ENCODE measurements around the gene TPTE.
"Not testable (repeated sequence)": the region's sequence is repeated elsewhere in the genome, so short reads cannot be mapped to it uniquely, and the experiment has no call there.

TPTE gene

DNA sequence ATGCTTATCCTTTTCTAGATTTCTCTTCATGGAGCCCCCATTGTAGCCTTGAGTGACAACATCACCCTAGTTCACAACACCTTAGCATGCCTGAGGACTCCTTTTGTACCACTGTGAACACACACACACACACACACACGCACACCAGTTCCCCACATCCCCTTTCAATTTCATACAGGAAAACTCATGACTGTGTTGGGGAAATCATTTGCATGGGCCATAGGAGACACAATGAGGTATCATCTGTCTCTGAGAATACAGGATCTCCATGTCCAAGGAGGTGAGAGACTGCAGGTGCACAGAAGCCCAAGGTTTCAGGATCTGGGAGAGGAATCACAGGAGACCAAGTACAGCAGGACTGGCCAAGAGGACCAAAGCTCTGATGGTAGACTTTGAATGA, 119.7 kb downstream of the TPTE start:
- H3K18ac ChIP-seq (ENCODE audit: low read length) = no peak overlapping the region
- H3K9ac ChIP-seq (ENCODE audit: low read depth, low read length, poor library complexity) = no peak overlapping the region
- H4K91ac ChIP-seq (ENCODE audit: low read depth, low read length, poor library complexity) = no peak overlapping the region
- H3K14ac ChIP-seq (ENCODE audit: low read length) = no peak overlapping the region
- H2BK12ac ChIP-seq (ENCODE audit: low read length) = no peak overlapping the region
- no peak overlapping the region for H4K8ac ChIP-seq (ENCODE audit: low read depth, low read length)
- H2BK15ac ChIP-seq (ENCODE audit: low read length) = no peak overlapping the region
- H3K4me1 ChIP-seq (ENCODE audit: control insufficient read depth in 2 of 2, insufficient read depth in 1 of 2, low read depth in 1 of 2, low read length in 2 of 2) = no peaks in the 10 kb centered on the region
- DNase-seq (ENCODE audit: low spot score) = no peak
- no peak overlapping the region for H3K27ac ChIP-seq (replicated peaks; ENCODE audit: low read length)
- no peak overlapping the region for H3K4ac ChIP-seq (ENCODE audit: low read length)
- no peaks in the 10 kb centered on the region for H3K27me3 ChIP-seq (ENCODE audit: control insufficient read depth in 3 of 3, insufficient read depth in 3 of 3, low read depth in 1 of 3, low read length in 3 of 3)
- no peak overlapping the region for H2BK120ac ChIP-seq (ENCODE audit: low read depth, low read length)
- no peaks in the 10 kb centered on the region for H3K79me1 ChIP-seq (ENCODE audit: low read depth, low read length)
- H2BK5ac ChIP-seq (ENCODE audit: low read length) = no peak overlapping the region
- no peak overlapping the region for H3K23ac ChIP-seq (ENCODE audit: low read depth, low read length, poor library complexity)
- H3K36me3 ChIP-seq (replicated peaks in 1 of 2; ENCODE audit: control insufficient read depth in 2 of 2, insufficient read depth in 2 of 2, low read length in 2 of 2) = no peaks in the 10 kb centered on the region
- no peak overlapping the region for H3K4me3 ChIP-seq (ENCODE audit: low read length in 2 of 2)
- WGBS, 2 donors (ENCODE audit: extremely low coverage in 2 of 2, insufficient read length in 2 of 2, insufficient replicate concordance in 1 of 2) = no CpG with 5 or more reads among the region's 1 CpG
- no peak overlapping the region for H2AFZ ChIP-seq (ENCODE audit: low read length)
- no peak overlapping the region for H2AK5ac ChIP-seq (ENCODE audit: low read depth, low read length)
- H3K4me2 ChIP-seq (ENCODE audit: insufficient read depth, low read length, poor library complexity, severe bottlenecking) = no peak overlapping the region
- peaks cover 0 to 16% of the 10 kb centered on the region in 2 donors for H3K9me3 ChIP-seq (replicated peaks in 1 of 2; ENCODE audit: control insufficient read depth in 2 of 2, insufficient read depth in 1 of 2, low read depth in 1 of 2, low read length in 2 of 2)

DNA sequence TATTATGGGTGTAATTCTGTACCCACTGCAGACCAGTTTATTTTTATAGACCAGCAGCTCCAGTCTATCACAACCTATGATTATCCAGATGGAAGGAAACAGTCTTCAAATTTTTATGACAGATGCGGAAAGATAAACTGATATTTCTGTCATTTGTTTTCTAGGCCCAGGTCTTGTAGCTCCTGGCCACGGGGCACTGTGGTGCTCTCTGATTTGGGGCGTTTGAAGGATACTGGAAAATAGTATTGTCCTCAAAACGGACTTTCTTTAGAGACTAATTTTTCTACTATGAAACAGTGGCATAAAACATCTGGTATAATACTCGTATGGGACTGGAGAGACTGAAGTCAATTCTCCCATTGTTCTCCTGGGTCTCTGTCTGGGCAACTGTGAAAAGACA, 124.3 kb downstream of the TPTE start:
- H2AK5ac ChIP-seq (ENCODE audit: low read depth, low read length); H3K79me1 ChIP-seq (ENCODE audit: low read depth, low read length); H2BK12ac ChIP-seq (ENCODE audit: low read length); H3K4ac ChIP-seq (ENCODE audit: low read length); H3K4me2 ChIP-seq (ENCODE audit: insufficient read depth, low read length, poor library complexity, severe bottlenecking); H4K91ac ChIP-seq (ENCODE audit: low read depth, low read length, poor library complexity); H3K9ac ChIP-seq (ENCODE audit: low read depth, low read length, poor library complexity); DNase-seq (ENCODE audit: low spot score); H2AFZ ChIP-seq (ENCODE audit: low read length); H3K18ac ChIP-seq (ENCODE audit: low read length); H2BK5ac ChIP-seq (ENCODE audit: low read length); H3K36me3 ChIP-seq (replicated peaks in 1 of 2; ENCODE audit: control insufficient read depth in 2 of 2, insufficient read depth in 2 of 2, low read length in 2 of 2); H2BK120ac ChIP-seq (ENCODE audit: low read depth, low read length); H4K8ac ChIP-seq (ENCODE audit: low read depth, low read length); H3K4me3 ChIP-seq (ENCODE audit: low read length in 2 of 2); H3K23ac ChIP-seq (ENCODE audit: low read depth, low read length, poor library complexity); H2BK15ac ChIP-seq (ENCODE audit: low read length); H3K27me3 ChIP-seq (ENCODE audit: control insufficient read depth in 3 of 3, insufficient read depth in 3 of 3, low read depth in 1 of 3, low read length in 3 of 3); H3K9me3 ChIP-seq (replicated peaks in 1 of 2; ENCODE audit: control insufficient read depth in 2 of 2, insufficient read depth in 1 of 2, low read depth in 1 of 2, low read length in 2 of 2); H3K14ac ChIP-seq (ENCODE audit: low read length); H3K4me1 ChIP-seq (ENCODE audit: control insufficient read depth in 2 of 2, insufficient read depth in 1 of 2, low read depth in 1 of 2, low read length in 2 of 2); H3K27ac ChIP-seq (replicated peaks; ENCODE audit: low read length): not testable (repeated sequence)
- WGBS, 2 donors (ENCODE audit: extremely low coverage in 2 of 2, insufficient read length in 2 of 2, insufficient replicate concordance in 1 of 2) = no CpG with 5 or more reads among the region's 5 CpGs

DNA sequence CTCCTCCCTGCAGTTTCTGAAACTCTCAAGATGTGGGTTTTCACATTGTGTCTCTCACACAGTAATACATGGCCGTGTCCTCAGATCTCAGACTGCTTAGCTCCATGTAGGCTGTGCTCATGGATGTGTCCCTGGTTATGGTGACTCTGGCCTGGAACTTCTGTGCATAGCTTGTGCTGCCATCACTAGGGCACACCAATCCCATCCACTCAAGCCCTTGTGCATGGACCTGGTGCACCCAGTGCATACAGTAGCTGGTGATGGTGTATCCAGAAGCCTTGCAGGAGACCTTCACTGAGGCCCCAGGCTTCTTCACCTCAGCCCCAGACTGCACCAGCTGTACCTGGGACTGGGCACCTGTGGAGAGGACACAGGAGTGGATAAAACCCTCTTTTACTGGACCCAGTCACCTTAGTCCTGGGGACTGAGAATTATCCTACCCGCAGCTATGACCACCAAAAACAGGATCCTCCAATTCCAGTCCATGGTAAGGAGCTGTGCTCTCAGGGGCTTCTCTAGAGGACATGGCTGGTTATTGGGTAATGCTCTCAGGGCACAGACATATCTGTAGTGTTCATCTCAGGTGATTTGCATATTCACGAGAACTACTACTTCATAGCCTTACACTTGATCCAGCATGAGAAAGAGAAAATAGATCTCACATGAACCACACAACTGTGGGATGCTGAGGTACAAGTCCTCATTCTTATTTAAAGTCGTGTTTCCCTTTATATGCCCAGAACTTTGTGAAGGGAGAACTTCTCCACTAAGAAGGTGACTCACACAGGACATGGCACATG, 128.2 kb downstream of the TPTE start:
- not testable (repeated sequence) for H3K4me1 ChIP-seq (ENCODE audit: control insufficient read depth in 2 of 2, insufficient read depth in 1 of 2, low read depth in 1 of 2, low read length in 2 of 2); H3K36me3 ChIP-seq (replicated peaks in 1 of 2; ENCODE audit: control insufficient read depth in 2 of 2, insufficient read depth in 2 of 2, low read length in 2 of 2); H3K9ac ChIP-seq (ENCODE audit: low read depth, low read length, poor library complexity); DNase-seq (ENCODE audit: low spot score); H3K14ac ChIP-seq (ENCODE audit: low read length); H4K91ac ChIP-seq (ENCODE audit: low read depth, low read length, poor library complexity); H2BK12ac ChIP-seq (ENCODE audit: low read length); H2AFZ ChIP-seq (ENCODE audit: low read length); H3K4me2 ChIP-seq (ENCODE audit: insufficient read depth, low read length, poor library complexity, severe bottlenecking); H3K27ac ChIP-seq (replicated peaks; ENCODE audit: low read length); H2BK5ac ChIP-seq (ENCODE audit: low read length); H2BK15ac ChIP-seq (ENCODE audit: low read length); H3K18ac ChIP-seq (ENCODE audit: low read length); H2BK120ac ChIP-seq (ENCODE audit: low read depth, low read length); H3K27me3 ChIP-seq (ENCODE audit: control insufficient read depth in 3 of 3, insufficient read depth in 3 of 3, low read depth in 1 of 3, low read length in 3 of 3); H3K4ac ChIP-seq (ENCODE audit: low read length); H2AK5ac ChIP-seq (ENCODE audit: low read depth, low read length); H4K8ac ChIP-seq (ENCODE audit: low read depth, low read length); H3K23ac ChIP-seq (ENCODE audit: low read depth, low read length, poor library complexity); H3K4me3 ChIP-seq (ENCODE audit: low read length in 2 of 2); H3K79me1 ChIP-seq (ENCODE audit: low read depth, low read length)
- WGBS, 2 donors (ENCODE audit: extremely low coverage in 2 of 2, insufficient read length in 2 of 2, insufficient replicate concordance in 1 of 2) = no CpG with 5 or more reads among the region's 4 CpGs
- H3K9me3 ChIP-seq (replicated peaks in 1 of 2; ENCODE audit: control insufficient read depth in 2 of 2, insufficient read depth in 1 of 2, low read depth in 1 of 2, low read length in 2 of 2) = peaks cover 0 to 23% of the 10 kb centered on the region in 2 donors

DNA sequence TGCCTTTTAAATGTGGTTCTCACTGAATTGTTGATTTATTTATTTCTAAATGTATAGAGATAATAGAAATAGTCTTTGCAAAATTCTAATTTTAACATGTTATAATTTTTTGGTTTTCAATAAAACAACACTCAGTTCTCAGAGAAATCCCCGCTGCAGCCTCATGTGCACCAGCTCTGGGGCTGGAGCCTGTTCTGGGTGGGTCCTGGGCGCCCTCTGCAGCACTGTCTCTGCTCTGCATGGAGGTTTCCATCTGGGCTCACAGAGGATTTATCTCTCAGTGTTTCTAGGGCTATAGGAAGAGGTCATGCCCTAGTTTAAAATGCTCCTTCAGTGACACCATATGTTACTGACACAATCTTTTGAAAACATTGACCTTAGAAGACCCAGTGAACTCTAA, 128.9 kb downstream of the TPTE start:
- H2BK120ac ChIP-seq (ENCODE audit: low read depth, low read length); H3K4ac ChIP-seq (ENCODE audit: low read length); H2AK5ac ChIP-seq (ENCODE audit: low read depth, low read length); H3K23ac ChIP-seq (ENCODE audit: low read depth, low read length, poor library complexity); DNase-seq (ENCODE audit: low spot score); H2AFZ ChIP-seq (ENCODE audit: low read length); H3K14ac ChIP-seq (ENCODE audit: low read length); H2BK5ac ChIP-seq (ENCODE audit: low read length); H3K9ac ChIP-seq (ENCODE audit: low read depth, low read length, poor library complexity); H3K79me1 ChIP-seq (ENCODE audit: low read depth, low read length); H3K27ac ChIP-seq (replicated peaks; ENCODE audit: low read length); H4K8ac ChIP-seq (ENCODE audit: low read depth, low read length); H3K36me3 ChIP-seq (replicated peaks in 1 of 2; ENCODE audit: control insufficient read depth in 2 of 2, insufficient read depth in 2 of 2, low read length in 2 of 2); H3K4me2 ChIP-seq (ENCODE audit: insufficient read depth, low read length, poor library complexity, severe bottlenecking); H2BK12ac ChIP-seq (ENCODE audit: low read length); H3K18ac ChIP-seq (ENCODE audit: low read length); H3K27me3 ChIP-seq (ENCODE audit: control insufficient read depth in 3 of 3, insufficient read depth in 3 of 3, low read depth in 1 of 3, low read length in 3 of 3); H3K4me1 ChIP-seq (ENCODE audit: control insufficient read depth in 2 of 2, insufficient read depth in 1 of 2, low read depth in 1 of 2, low read length in 2 of 2); H3K4me3 ChIP-seq (ENCODE audit: low read length in 2 of 2); H2BK15ac ChIP-seq (ENCODE audit: low read length); H4K91ac ChIP-seq (ENCODE audit: low read depth, low read length, poor library complexity): not testable (repeated sequence)
- no CpG with 5 or more reads among the region's 2 CpGs for WGBS, 2 donors (ENCODE audit: extremely low coverage in 2 of 2, insufficient read length in 2 of 2, insufficient replicate concordance in 1 of 2)
- H3K9me3 ChIP-seq (replicated peaks in 1 of 2; ENCODE audit: control insufficient read depth in 2 of 2, insufficient read depth in 1 of 2, low read depth in 1 of 2, low read length in 2 of 2) = peaks cover 0 to 31% of the 10 kb centered on the region in 2 donors

All from neuronal stem cell (in vitro differentiated cells).